Measurements from ENCODE around the gene SIRT7.

SIRT7 gene

DNA sequence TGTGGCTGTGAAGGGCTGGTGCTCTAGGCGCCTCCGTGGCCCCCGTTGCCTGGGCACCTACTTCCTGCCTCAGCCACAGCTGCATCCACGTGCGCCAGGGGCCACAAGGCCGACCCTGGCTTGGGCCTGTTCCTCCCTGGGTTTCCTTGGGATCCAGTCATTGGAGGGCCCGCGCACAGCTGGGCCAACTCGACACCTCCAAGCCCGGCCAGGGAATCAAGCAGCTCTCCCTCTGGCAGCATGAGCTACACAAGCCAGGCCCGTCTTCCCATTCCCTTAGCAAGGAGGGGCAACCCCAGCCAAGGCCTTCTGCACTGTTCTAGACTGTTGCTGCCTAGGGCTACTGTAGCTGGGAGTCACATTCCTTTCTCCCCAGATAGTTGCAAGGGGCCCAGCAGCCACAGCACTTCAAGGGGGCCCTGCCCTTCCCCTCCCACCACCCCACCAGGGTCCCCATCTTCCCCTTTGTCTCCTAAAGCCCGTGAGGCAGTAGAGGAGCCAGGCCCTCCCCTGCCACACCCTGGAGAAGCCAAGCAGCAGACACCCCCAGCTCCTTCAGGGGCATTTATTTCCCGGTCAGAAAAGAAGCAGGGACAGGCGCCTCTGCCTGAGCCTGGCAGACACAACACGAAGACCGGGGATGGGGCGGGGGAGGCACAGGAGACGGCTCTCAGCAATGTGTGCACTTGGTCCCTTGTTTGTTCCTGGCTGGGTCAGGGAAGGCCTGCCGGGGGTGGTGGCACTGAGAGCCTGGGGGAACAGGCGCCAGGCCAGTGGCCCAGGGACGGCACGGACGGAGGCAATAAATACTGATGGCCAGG is 50.6 kb downstream of the SIRT7 start:
- no peak for FAIRE-seq
- no peak for DNase-seq (ENCODE audit: insufficient read length, low spot score)

DNA sequence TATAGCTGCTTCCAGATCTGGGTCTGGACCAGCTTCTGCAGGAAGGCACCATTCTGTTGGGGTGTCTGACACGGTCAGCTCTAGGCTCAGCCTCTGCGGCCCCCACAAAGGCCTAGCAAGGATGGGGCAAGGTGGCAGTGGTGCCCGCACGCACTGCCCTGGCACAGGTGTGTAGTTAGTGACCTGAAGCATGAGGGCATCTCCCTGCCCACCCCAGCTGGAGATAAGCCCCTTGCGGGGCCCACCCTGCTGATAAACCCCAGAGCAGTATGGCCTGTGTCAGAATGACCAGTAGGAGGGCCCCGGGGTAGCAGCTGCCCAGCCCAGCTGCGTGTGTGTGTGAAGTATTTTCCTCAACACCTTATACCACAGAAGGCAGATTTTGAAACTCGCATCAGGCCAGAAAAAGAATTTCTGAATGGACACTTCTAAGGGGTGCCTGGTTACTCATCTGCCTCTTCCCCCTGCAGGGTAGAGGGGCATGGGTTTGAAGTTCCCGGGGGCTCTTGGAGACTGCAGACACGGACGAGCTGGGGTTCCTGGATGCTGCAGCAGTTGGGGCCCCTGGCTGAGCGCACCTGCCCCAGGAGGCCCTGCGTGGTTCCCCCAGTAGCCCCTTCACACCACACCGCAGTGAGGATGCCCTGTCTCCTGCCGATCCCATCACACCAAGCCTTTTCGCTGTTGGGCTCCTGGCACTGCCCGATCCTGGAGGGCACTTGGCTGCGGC is 51.4 kb downstream of the SIRT7 start:
- FAIRE-seq = no peak
- no peak for DNase-seq (ENCODE audit: insufficient read length, low spot score)

DNA sequence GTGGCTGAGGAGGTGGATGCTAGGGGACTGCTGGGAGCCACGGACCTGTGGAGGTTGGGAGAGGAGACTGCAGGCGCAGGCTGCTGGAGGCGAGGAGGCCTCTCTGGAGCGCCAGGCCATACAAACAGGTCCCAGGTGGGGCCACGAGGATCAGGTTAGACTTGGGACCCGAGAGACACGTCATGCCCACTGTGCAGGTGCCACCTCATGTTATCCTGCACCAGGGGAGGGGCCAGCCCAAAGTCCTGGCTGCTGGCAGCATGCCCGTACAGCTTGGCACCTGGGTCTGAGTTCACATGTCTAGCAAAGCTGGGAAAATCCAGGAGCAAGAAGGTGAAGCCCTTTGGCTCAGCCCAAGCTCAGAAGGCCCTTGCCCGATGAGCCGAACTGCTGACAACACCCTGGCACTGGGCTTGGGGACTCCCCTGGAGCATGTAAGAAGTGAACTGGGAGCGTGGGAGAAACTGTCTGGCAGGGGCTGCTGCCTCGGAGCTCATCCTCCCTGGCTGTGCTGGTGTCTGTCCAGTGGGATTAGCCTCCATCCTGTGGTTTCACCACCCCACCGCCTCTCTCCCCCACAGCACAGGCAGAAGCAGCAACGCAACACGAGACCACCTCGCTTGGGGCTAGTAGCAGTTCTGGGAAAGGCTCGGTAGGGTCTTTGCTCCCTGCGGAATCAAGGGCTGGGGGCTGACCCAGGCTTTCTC is 52.1 kb downstream of the SIRT7 start:
- FAIRE-seq (no peak), DNase-seq (ENCODE audit: insufficient read length, low spot score) (no peak)

DNA sequence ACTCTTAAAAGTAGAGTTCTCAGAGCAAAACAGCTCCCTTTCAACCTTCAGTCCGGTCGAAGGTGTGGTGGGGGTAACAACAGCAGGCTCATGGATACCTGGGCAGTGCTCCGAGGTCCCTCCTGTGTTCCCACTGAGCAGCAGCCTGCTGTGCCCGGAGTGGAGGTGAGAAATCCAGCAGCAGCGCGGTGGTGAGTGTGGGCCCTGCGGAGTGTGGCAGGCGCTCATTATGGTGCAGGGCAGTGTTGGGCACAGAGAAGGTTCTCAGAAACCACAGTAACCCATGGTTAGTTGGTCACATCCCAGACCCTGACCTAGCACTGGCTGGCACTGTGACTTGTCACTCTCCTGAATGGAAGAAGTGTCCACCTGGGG is 52.6 kb downstream of the SIRT7 start:
- FAIRE-seq = no peak

DNA sequence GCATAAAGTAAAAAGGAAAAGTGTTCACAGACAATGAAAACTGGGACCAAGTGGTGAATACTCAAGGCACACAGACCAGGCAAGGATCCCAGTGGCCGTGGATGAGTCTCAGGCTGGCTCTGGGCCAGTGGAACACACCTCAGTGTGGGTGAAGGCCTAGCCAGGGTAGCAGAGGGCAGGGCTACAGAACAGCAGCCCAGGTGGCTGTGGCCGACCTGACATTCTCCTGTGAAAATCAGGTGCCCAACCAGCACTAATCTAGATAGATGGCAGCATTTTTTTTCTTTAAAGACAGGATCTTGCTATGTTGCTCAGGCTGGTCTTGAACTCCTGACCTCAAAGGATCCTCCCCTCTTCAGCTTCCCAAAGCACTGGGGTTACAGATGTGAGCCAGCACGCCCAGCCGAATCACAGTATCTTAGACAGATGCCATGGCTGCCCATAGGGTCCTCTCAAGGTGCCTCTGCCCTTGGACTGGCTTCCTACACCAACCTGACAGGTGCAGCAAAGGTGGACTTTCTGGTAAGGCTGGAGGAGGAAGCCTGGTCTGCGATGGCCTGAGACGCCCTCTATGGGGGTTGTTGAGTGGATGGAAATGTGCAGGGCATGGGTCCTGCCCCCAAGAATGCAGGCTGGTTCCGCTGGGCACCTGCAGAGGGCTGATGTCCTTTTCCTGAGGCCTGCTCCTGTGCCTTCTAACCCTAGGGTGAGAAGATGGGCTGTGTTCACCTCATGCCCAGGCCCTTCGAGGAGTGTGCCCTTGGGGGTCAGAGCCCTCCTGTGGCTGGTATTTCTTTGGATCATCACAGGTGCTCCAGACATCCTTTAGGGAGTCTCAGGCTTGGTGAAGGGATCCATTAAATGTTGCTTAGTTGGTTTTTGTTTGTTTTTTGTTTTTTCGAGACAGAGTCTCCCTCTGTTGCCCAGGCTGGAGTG is 53.9 kb downstream of the SIRT7 start:
- DNase-seq (ENCODE audit: insufficient read length, low spot score) (no peak), FAIRE-seq (no peak)

More for the DNA sequence above, 52.6 kb downstream of the SIRT7 start:
- DNase-seq (ENCODE audit: insufficient read length, low spot score) = no peak

DNA sequence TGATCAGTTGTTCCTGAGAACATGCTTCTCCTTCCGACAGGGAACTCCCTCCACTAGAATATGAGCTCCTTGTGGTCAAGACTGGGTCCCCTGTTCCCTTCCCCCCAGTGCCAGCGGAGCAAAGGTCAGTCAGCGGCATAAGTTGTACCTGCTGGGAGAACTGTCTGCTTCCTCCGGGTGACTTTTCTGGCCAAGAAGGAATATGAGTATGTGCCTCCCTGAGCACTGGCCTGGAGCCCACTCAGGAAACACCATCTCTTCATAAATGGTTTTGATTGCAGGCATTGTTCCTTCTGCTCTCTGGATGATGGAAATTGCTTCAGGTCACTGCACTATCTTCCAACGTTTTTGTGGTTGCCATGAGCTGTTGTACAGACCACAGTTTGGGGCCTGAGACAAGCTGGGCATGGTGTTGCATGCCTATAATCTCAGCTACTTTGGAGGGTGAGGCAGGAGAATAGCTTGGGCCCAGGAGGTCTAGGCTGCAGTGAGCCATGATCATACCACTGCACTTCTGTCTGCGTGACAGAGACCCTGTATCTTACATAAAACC is 54.8 kb downstream of the SIRT7 start:
- DNase-seq (ENCODE audit: insufficient read length, low spot score) = no peak
- no peak for FAIRE-seq

Data from HTR-8/SVneo (cell line).